Epithelial cell of esophagus (primary cell): ENCODE data around the gene EVL.

Source experiments
- DNase-seq: peaks from one replicate; pipeline ENCODE4 v3.0.0; 2010; ENCODE audit warnings: low read depth
- H3K4me3 ChIP-seq: 2 replicates; pipeline ENCODE4 v1.5.1; 2011; ENCODE audit warnings: mild to moderate bottlenecking, low read length, control low read depth
- TF ChIP-seq, protein P1 (sequence below): IDR thresholded peaks from 2 replicates; pipeline ENCODE4 v1.5.1; 2011; ENCODE audit warnings: low read depth, mild to moderate bottlenecking, low read length, control low read depth, inconsistent platforms; ENCODE audit not compliant: insufficient read depth; ENCODE audit errors: missing control alignments

The EVL gene

GRCh38 chr14:100076606-100077005, 11.4 kb downstream of the EVL start:
- H3K4me3 ChIP-seq, result no peak overlapping the region
- TF ChIP-seq, protein P1, sequence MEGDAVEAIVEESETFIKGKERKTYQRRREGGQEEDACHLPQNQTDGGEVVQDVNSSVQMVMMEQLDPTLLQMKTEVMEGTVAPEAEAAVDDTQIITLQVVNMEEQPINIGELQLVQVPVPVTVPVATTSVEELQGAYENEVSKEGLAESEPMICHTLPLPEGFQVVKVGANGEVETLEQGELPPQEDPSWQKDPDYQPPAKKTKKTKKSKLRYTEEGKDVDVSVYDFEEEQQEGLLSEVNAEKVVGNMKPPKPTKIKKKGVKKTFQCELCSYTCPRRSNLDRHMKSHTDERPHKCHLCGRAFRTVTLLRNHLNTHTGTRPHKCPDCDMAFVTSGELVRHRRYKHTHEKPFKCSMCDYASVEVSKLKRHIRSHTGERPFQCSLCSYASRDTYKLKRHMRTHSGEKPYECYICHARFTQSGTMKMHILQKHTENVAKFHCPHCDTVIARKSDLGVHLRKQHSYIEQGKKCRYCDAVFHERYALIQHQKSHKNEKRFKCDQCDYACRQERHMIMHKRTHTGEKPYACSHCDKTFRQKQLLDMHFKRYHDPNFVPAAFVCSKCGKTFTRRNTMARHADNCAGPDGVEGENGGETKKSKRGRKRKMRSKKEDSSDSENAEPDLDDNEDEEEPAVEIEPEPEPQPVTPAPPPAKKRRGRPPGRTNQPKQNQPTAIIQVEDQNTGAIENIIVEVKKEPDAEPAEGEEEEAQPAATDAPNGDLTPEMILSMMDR, result no peak
- DNase-seq, result peak; percentile 75

GRCh38 chr14:100077441-100077840, 12.2 kb downstream of the EVL start:
- TF ChIP-seq, protein P1, result no peak
- DNase-seq, result no peak
- H3K4me3 ChIP-seq, result no peak overlapping the region

- DNase-seq, result no peak
- H3K4me3 ChIP-seq, result no peak overlapping the region
- TF ChIP-seq, protein P1, result no peak
Measured at GRCh38 chr14:100078216-100078803, 13.1 kb downstream of the EVL start.

DNA sequence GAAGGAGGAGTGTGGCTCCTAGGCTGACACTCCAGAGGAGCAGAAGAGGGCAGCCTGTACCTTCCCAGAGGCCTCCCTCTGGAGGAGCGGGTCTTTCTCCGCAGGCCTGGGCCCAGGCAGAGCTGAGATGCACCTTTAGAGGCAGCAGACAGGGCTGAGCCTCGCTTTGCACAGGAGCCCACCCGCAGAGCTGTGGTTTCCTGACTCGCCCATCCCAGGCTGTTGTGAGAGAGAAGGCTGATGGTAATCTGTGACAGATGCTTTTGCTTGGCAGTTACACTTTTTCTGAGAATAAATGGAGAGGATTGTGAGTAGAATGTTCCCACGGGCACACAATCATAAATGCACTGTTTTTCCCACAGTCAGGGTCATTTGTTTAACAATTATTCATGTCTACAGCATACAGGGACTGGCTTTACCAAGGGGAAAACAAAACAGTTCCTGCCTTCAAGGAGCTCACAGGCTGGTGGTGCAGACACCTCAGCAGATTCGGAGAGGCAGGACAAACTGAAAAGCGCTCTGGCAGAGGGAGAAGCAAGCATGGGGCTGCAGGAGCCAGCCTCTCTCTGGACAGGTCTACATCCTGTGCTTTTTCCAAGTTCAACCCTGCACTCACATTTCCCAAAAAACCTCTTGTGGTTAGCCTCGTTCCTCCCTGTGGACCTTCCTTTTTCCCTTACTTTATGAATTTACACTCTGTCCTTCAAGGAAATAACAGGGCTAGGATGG, 13.9 kb downstream of the EVL start:
- TF ChIP-seq, protein P1, result no peak
- no peak overlapping the region for H3K4me3 ChIP-seq
- no peak for DNase-seq

- DNase-seq, result no peak
- no peak overlapping the region for H3K4me3 ChIP-seq
Measured at GRCh38 chr14:100079726-100080005, 14.4 kb downstream of the EVL start.

GRCh38 chr14:100080206-100080605, 15.0 kb downstream of the EVL start:
- DNase-seq, result no peak
- no peak overlapping the region for H3K4me3 ChIP-seq
- TF ChIP-seq, protein P1, result no peak

More at GRCh38 chr14:100079726-100080005, 14.4 kb downstream of the EVL start:
- TF ChIP-seq, protein P1, result no peak
